Right lobe of liver (tissue), 4 donors: ENCODE results near the gene EIF1AD.

Source experiments
- POLR2A ChIP-seq: fragments of 450-650 bp; IDR thresholded peaks from one replicate; pipeline ENCODE4 v1.6.1; 2017; ENCODE audit warnings: antibody characterized with exemption, mild to moderate bottlenecking
- TF ChIP-seq, protein P1 (sequence below), 4 donors: fragments of 200-600 bp in 3 of 4; fragments of 450-650 bp in 1 of 4; IDR thresholded peaks; one replicate each; pipeline versions ENCODE4 v1.5.1 to v1.8.0; 2016 to 2022; ENCODE audit warnings: antibody characterized with exemption in 4 of 4, mild to moderate bottlenecking in 2 of 4
- donor health status: DM: no; HTN: no; CAD: no.
- donor health status: DM: no; HTN: no; CAD: no.
- donor health status: DM: no; HTN: yes; CAD: no.

DNA sequence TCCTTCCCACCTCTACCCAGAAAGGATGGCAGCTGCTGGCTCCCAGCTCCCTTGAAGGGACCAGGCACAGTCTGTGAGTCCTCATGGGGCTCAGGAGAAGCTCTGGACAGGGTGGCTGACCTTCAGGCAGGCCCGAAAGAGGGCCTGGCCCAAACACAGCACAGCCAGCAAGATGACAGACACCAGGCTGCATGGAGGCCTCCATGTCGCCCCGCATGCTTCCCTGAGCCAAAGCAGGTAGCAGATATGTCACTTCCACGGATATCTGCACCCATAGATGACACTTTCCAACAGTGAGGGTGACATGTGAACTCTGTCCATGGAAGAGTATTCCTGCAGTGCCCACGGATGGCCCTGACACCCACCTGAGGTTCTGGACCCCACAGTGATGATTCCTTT is 18.4 kb downstream of the EIF1AD start:
- TF ChIP-seq, protein P1, sequence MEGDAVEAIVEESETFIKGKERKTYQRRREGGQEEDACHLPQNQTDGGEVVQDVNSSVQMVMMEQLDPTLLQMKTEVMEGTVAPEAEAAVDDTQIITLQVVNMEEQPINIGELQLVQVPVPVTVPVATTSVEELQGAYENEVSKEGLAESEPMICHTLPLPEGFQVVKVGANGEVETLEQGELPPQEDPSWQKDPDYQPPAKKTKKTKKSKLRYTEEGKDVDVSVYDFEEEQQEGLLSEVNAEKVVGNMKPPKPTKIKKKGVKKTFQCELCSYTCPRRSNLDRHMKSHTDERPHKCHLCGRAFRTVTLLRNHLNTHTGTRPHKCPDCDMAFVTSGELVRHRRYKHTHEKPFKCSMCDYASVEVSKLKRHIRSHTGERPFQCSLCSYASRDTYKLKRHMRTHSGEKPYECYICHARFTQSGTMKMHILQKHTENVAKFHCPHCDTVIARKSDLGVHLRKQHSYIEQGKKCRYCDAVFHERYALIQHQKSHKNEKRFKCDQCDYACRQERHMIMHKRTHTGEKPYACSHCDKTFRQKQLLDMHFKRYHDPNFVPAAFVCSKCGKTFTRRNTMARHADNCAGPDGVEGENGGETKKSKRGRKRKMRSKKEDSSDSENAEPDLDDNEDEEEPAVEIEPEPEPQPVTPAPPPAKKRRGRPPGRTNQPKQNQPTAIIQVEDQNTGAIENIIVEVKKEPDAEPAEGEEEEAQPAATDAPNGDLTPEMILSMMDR (IDR thresholded peaks at IDR 0.05), result no peak
- no peak for TF ChIP-seq POLR2A
